Measurements from ENCODE around the gene RPP38. TPM values are rescaled to one million over a fixed set of nuclear protein-coding genes. Genes with fewer than 3 reads are reported as not detected.
A peak's percentile ranks its signal among the peaks of the same experiment; 100 is the strongest.

RPP38 gene
- total and polyA plus RNA-seq, 2 of the 13 experiments (the other 11 are each of a cell fraction or from before 2014, with no cell fraction given): 11.7 to 16.4 TPM

DNA sequence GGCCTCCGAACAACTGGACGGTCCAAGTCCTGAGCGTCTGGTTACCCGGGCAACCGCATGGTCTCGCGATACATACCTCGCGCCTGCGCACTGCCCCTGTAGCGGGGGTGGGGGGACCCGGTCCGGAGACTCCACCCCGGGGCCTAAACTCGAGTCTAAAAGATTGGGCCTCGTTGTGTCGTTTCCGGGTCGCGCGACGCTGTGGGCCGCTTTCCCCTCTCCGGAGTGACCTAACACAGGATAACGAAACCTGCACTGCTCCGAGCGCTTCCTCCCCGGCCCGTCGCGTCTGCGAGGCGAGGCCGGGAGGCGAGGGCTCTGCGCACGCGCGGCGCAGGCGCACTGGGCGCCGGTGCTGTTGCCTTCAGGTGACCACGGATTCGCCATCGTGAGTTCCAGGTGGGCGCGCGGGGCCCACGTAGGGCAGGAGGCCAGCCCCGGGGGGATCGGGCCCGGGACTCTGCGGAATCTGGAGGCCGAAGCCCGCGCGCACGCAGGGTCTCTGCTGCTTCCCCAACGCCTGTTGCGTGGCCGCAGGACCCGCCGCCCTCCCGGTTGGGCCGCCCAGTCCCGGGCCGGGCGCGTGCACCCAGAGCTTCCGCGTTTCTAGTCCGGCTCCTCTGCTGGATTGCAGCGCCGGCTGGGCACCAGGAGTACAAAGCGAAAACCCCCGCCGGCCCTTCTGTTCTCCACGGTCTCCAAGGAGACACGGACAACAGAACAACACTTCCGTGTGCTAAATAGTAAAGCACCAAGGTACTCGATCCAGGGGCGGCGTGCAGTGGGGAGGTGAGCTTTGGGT is at the start of gene RPP38 (continued):
- TF ChIP-seq, protein P1, sequence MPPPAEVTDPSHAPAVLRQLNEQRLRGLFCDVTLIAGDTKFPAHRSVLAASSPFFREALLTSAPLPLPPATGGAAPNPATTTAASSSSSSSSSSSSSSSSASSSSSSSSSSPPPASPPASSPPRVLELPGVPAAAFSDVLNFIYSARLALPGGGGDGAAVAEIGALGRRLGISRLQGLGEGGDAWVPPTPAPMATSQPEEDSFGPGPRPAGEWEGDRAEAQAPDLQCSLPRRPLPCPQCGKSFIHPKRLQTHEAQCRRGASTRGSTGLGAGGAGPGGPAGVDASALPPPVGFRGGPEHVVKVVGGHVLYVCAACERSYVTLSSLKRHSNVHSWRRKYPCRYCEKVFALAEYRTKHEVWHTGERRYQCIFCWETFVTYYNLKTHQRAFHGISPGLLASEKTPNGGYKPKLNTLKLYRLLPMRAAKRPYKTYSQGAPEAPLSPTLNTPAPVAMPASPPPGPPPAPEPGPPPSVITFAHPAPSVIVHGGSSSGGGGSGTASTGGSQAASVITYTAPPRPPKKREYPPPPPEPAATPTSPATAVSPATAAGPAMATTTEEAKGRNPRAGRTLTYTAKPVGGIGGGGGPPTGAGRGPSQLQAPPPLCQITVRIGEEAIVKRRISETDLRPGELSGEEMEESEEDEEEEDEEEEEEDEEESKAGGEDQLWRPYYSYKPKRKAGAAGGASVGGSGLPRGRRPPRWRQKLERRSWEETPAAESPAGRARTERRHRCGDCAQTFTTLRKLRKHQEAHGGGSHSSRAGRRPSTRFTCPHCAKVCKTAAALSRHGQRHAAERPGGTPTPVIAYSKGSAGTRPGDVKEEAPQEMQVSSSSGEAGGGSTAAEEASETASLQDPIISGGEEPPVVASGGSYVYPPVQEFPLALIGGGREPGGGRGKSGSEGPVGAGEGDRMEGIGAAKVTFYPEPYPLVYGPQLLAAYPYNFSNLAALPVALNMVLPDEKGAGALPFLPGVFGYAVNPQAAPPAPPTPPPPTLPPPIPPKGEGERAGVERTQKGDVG (CRISPR knock-in tag; IDR thresholded peaks at IDR 0.05; ENCODE audit: borderline replicate concordance): no peak
- TF ChIP-seq SRY (CRISPR knock-in tag; IDR thresholded peaks at IDR 0.05) (peak; percentile 95), TAF1 (CRISPR knock-in tag; IDR thresholded peaks at IDR 0.05) (peak; percentile 96), CBX2 (IDR thresholded peaks at IDR 0.05; ENCODE audit: low read depth, low read length) (no peak), CBX2 (CRISPR knock-in tag; IDR thresholded peaks at IDR 0.05; ENCODE audit: low read depth) (no peak), SALL1 (CRISPR knock-in tag; IDR thresholded peaks at IDR 0.05) (peak; percentile 90), BHLHE40 (IDR thresholded peaks at IDR 0.05; ENCODE audit: low read length) (no peak)
- TF ChIP-seq, protein P2, sequence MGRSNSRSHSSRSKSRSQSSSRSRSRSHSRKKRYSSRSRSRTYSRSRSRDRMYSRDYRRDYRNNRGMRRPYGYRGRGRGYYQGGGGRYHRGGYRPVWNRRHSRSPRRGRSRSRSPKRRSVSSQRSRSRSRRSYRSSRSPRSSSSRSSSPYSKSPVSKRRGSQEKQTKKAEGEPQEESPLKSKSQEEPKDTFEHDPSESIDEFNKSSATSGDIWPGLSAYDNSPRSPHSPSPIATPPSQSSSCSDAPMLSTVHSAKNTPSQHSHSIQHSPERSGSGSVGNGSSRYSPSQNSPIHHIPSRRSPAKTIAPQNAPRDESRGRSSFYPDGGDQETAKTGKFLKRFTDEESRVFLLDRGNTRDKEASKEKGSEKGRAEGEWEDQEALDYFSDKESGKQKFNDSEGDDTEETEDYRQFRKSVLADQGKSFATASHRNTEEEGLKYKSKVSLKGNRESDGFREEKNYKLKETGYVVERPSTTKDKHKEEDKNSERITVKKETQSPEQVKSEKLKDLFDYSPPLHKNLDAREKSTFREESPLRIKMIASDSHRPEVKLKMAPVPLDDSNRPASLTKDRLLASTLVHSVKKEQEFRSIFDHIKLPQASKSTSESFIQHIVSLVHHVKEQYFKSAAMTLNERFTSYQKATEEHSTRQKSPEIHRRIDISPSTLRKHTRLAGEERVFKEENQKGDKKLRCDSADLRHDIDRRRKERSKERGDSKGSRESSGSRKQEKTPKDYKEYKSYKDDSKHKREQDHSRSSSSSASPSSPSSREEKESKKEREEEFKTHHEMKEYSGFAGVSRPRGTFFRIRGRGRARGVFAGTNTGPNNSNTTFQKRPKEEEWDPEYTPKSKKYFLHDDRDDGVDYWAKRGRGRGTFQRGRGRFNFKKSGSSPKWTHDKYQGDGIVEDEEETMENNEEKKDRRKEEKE (IDR thresholded peaks at IDR 0.05): no peak
- TF ChIP-seq, protein P3, sequence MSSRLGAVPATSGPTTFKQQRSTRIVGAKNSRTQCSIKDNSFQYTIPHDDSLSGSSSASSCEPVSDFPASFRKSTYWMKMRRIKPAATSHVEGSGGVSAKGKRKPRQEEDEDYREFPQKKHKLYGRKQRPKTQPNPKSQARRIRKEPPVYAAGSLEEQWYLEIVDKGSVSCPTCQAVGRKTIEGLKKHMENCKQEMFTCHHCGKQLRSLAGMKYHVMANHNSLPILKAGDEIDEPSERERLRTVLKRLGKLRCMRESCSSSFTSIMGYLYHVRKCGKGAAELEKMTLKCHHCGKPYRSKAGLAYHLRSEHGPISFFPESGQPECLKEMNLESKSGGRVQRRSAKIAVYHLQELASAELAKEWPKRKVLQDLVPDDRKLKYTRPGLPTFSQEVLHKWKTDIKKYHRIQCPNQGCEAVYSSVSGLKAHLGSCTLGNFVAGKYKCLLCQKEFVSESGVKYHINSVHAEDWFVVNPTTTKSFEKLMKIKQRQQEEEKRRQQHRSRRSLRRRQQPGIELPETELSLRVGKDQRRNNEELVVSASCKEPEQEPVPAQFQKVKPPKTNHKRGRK (CRISPR knock-in tag; IDR thresholded peaks at IDR 0.05): no peak
- TF ChIP-seq, protein P4, sequence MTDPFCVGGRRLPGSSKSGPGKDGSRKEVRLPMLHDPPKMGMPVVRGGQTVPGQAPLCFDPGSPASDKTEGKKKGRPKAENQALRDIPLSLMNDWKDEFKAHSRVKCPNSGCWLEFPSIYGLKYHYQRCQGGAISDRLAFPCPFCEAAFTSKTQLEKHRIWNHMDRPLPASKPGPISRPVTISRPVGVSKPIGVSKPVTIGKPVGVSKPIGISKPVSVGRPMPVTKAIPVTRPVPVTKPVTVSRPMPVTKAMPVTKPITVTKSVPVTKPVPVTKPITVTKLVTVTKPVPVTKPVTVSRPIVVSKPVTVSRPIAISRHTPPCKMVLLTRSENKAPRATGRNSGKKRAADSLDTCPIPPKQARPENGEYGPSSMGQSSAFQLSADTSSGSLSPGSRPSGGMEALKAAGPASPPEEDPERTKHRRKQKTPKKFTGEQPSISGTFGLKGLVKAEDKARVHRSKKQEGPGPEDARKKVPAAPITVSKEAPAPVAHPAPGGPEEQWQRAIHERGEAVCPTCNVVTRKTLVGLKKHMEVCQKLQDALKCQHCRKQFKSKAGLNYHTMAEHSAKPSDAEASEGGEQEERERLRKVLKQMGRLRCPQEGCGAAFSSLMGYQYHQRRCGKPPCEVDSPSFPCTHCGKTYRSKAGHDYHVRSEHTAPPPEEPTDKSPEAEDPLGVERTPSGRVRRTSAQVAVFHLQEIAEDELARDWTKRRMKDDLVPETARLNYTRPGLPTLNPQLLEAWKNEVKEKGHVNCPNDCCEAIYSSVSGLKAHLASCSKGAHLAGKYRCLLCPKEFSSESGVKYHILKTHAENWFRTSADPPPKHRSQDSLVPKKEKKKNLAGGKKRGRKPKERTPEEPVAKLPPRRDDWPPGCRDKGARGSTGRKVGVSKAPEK (CRISPR knock-in tag; IDR thresholded peaks at IDR 0.05; ENCODE audit: borderline replicate concordance): no peak
- TF ChIP-seq, protein P5, sequence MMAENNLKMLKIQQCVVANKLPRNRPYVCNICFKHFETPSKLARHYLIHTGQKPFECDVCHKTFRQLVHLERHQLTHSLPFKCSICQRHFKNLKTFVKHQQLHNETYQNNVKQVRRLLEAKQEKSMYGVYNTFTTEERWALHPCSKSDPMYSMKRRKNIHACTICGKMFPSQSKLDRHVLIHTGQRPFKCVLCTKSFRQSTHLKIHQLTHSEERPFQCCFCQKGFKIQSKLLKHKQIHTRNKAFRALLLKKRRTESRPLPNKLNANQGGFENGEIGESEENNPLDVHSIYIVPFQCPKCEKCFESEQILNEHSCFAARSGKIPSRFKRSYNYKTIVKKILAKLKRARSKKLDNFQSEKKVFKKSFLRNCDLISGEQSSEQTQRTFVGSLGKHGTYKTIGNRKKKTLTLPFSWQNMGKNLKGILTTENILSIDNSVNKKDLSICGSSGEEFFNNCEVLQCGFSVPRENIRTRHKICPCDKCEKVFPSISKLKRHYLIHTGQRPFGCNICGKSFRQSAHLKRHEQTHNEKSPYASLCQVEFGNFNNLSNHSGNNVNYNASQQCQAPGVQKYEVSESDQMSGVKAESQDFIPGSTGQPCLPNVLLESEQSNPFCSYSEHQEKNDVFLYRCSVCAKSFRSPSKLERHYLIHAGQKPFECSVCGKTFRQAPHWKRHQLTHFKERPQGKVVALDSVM (CRISPR knock-in tag; IDR thresholded peaks at IDR 0.05): peak; percentile 67; the same call in 1 of the 2 replicates
- TF ChIP-seq, protein P6, sequence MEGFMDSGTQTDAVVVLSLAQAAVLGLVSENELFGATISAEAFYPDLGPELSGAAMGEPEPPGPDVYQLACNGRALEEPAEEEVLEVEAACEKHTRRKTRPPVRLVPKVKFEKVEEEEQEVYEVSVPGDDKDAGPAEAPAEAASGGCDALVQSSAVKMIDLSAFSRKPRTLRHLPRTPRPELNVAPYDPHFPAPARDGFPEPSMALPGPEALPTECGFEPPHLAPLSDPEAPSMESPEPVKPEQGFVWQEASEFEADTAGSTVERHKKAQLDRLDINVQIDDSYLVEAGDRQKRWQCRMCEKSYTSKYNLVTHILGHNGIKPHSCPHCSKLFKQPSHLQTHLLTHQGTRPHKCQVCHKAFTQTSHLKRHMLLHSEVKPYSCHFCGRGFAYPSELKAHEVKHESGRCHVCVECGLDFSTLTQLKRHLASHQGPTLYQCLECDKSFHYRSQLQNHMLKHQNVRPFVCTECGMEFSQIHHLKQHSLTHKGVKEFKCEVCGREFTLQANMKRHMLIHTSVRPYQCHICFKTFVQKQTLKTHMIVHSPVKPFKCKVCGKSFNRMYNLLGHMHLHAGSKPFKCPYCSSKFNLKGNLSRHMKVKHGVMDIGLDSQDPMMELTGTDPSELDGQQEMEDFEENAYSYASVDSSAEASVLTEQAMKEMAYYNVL (CRISPR knock-in tag; IDR thresholded peaks at IDR 0.05; ENCODE audit: borderline replicate concordance): no peak; the same call in 1 of the 2 replicates
